Ammon's horn (tissue), 1 donor: Measurements from ENCODE around the gene RPA3.

Experiments
- DNase-seq: peaks from one replicate; pipeline ENCODE4 v3.0.0-alpha.2; 2016; ENCODE audit warnings: low spot score

The RPA3 gene

DNA sequence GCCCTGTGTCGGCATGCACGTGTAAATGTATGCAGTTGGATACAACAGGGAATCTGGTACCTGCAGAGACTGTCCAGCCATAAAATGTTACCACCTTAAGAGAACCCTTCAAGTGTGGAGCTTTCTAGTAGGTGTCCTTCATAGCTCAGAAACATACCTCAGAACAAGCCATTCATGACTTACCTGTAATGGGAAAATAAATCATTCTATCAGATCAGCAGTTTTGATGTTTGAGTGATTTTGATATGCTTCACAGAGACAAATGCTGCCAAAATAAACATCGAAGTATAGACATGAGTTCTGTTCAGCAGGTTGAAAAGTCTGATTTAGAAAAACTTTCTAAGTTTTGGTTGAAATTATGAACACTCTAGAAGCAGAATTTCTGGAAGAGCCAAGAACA, 111.4 kb downstream of the RPA3 start:
- no peak for DNase-seq

DNA sequence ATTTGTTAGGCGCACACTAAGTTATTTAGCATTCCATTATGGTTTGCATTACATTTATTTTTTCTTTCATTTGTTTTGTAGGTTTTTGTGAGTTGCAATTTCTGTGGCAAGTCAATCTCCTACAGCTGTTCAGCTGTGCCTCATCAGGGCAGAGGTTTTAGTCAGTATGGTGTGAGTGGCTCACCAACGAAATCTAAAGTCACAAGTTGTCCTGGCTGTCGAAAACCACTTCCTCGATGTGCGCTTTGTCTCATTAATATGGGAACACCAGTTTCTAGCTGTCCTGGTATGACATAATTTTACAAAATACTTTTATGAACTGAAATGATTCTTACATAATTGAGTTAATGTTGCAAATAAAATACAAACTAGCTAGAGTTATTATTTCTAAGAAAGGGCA, 122.2 kb downstream of the RPA3 start:
- no peak for DNase-seq

DNA sequence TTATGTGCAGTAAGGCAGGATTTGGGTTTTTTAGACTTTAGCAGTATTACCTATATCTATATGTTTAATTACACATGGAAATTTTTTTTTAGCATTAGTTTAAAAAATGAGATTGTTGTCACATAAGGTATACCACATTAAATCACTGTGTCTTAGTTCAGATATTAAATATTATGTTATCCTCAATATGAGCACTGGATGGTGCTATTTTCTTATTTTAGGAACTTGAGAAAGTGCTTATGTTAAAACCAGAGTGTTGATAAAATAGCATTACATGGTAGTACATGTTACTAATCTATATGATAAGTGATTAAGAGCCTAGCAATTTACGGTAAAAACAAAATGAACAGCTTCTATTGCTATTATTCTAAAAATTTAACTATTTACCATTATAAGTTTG, 123.0 kb downstream of the RPA3 start:
- no peak for DNase-seq
